HG03378 (cell line): ENCODE results near the gene FANCL.
"Not testable (repeated sequence)": the region's sequence is repeated elsewhere in the genome, so short reads cannot be mapped to it uniquely, and the experiment has no call there.

ENCODE experiments used
- ATAC-seq: cut with Tn5 transposase; IDR thresholded peaks from one replicate; pipeline ENCODE4 v1.9.1; 2021; ENCODE audit warnings: mild to moderate bottlenecking, moderate library complexity; ENCODE audit not compliant: unreplicated experiment

Gene FANCL

GRCh38 chr2:58155160-58155778, 85.9 kb downstream of the FANCL start:
- ATAC-seq: no peak

- ATAC-seq: no peak
Measured at GRCh38 chr2:58146707-58147106, 94.4 kb downstream of the FANCL start.

- not testable (repeated sequence) for ATAC-seq
Measured at GRCh38 chr2:58145769-58146168, 95.4 kb downstream of the FANCL start.

- no peak for ATAC-seq
Measured at GRCh38 chr2:58140508-58141072, 100.5 kb downstream of the FANCL start.

GRCh38 chr2:58138396-58139030, 102.6 kb downstream of the FANCL start:
- ATAC-seq: no peak

GRCh38 chr2:58137856-58138255, 103.3 kb downstream of the FANCL start:
- no peak for ATAC-seq

GRCh38 chr2:58137221-58137620, 103.9 kb downstream of the FANCL start:
- ATAC-seq: peak; percentile 68

GRCh38 chr2:58135861-58136260, 105.3 kb downstream of the FANCL start:
- ATAC-seq: no peak

- no peak for ATAC-seq
Measured at GRCh38 chr2:58133395-58133794, 107.7 kb downstream of the FANCL start.

GRCh38 chr2:58131191-58132011, 109.7 kb downstream of the FANCL start:
- no peak for ATAC-seq

- ATAC-seq: no peak
Measured at GRCh38 chr2:58130238-58130637, 110.9 kb downstream of the FANCL start.

- no peak for ATAC-seq
Measured at GRCh38 chr2:58127111-58127510, 114.0 kb downstream of the FANCL start.

- ATAC-seq: no peak
Measured at GRCh38 chr2:58122540-58122939, 118.6 kb downstream of the FANCL start.

GRCh38 chr2:58122040-58122439, 119.1 kb downstream of the FANCL start:
- no peak for ATAC-seq

- ATAC-seq: no peak
Measured at GRCh38 chr2:58120626-58121229, 120.4 kb downstream of the FANCL start.

- ATAC-seq: not testable (repeated sequence)
Measured at GRCh38 chr2:58113563-58113962, 127.6 kb downstream of the FANCL start.

GRCh38 chr2:58110765-58111164, 130.4 kb downstream of the FANCL start:
- ATAC-seq: no peak

GRCh38 chr2:58109481-58109880, 131.6 kb downstream of the FANCL start:
- no peak for ATAC-seq
